IMR-90 (cell line): Measurements from ENCODE around the gene DYNLT5. TPM values are rescaled to one million over a fixed set of nuclear protein-coding genes. Genes with fewer than 3 reads are reported as not detected.

Experiments used
- ATAC-seq: fragments of 200-7000 bp; cut with Tn5 transposase; 2 replicates; pipeline ENCODE4 v1.9.1; 2020; ENCODE audit warnings: low read depth, mild to moderate bottlenecking, moderate library complexity
- BruUV-seq: library from RNA; stranded (reverse); fragments of 400-500 nt; replicated peaks from 2 replicates; lab custom pipeline; 2021; lab: Mats Ljungman, UMichigan
- CTCF ChIA-PET: fragments of 300-600 bp; formaldehyde crosslinking; extraction: SDS; loops from one replicate; lab custom pipeline; 2021; ENCODE audit warnings: antibody characterized with exemption; lab: Yijun Ruan, JAX
- POLR2A ChIA-PET: fragments of 300-600 bp; sonication (Branson Sonifier 250); formaldehyde crosslinking; loops from one replicate; lab custom pipeline; 2022; ENCODE audit warnings: antibody characterized with exemption; ENCODE audit not compliant: unreplicated experiment; lab: Charles Lee
- DNase-seq: peaks from one replicate; pipeline ENCODE4 v3.0.0; 2013
- H2AFZ ChIP-seq: replicated peaks from 2 replicates; pipeline ENCODE3; 2013; ENCODE audit warnings: low read length, mild to moderate bottlenecking; ENCODE audit not compliant: poor library complexity
- H2AK5ac ChIP-seq: 2 replicates; pipeline ENCODE4 v1.6.1; 2013; ENCODE audit warnings: low read depth, low read length, inconsistent platforms
- H2AK9ac ChIP-seq: replicated peaks from 2 replicates; pipeline ENCODE3; 2013; ENCODE audit warnings: mild to moderate bottlenecking, low read depth, low read length, moderate library complexity; ENCODE audit not compliant: poor library complexity
- H2BK120ac ChIP-seq: 2 replicates; pipeline ENCODE4 v1.6.1; 2013; ENCODE audit warnings: low read depth, low read length, inconsistent platforms
- H2BK15ac ChIP-seq: 3 replicates; pipeline ENCODE4 v1.6.1; 2013; ENCODE audit warnings: low read depth, low read length, inconsistent platforms
- H2BK20ac ChIP-seq: 2 replicates; pipeline ENCODE4 v1.6.1; 2013; ENCODE audit warnings: low read depth, mild to moderate bottlenecking, inconsistent platforms, low read length, moderate library complexity
- H2BK5ac ChIP-seq: 2 replicates; pipeline ENCODE4 v1.6.1; 2013; ENCODE audit warnings: mild to moderate bottlenecking, low read depth, low read length, inconsistent platforms; ENCODE audit not compliant: poor library complexity, severe bottlenecking
- H3K14ac ChIP-seq: replicated peaks from 2 replicates; pipeline ENCODE4 v1.6.1; 2013; ENCODE audit warnings: low read depth, low read length, inconsistent platforms
- H3K18ac ChIP-seq: 2 replicates; pipeline ENCODE4 v1.6.1; 2013; ENCODE audit warnings: low read depth, low read length, control low read depth
- H3K23ac ChIP-seq: 2 replicates; pipeline ENCODE4 v1.6.1; 2013; ENCODE audit warnings: low read depth, low read length, inconsistent platforms
- H3K27ac ChIP-seq: 2 replicates; pipeline ENCODE4 v1.5.1; 2013; ENCODE audit warnings: mild to moderate bottlenecking, control low read depth, low read length; ENCODE audit not compliant: insufficient read depth
- H3K27me3 ChIP-seq: 2 replicates; pipeline ENCODE4 v1.6.1; 2013; ENCODE audit warnings: low read length; ENCODE audit not compliant: control insufficient read depth, insufficient read depth
- H3K36me3 ChIP-seq: 2 replicates; pipeline ENCODE4 v1.6.1; 2013; ENCODE audit warnings: low read length, mixed read lengths; ENCODE audit not compliant: control insufficient read depth, insufficient read depth
- H3K4ac ChIP-seq: 2 replicates; pipeline ENCODE4 v1.6.1; 2013; ENCODE audit warnings: low read depth, low read length, inconsistent platforms
- H3K4me1 ChIP-seq: 2 replicates; pipeline ENCODE4 v1.6.1; 2013; ENCODE audit warnings: low read length, mixed read lengths; ENCODE audit not compliant: control insufficient read depth, insufficient read depth
- H3K4me2 ChIP-seq: 2 replicates; pipeline ENCODE4 v1.6.1; 2013; ENCODE audit warnings: low read depth, mild to moderate bottlenecking, control low read depth, low read length, moderate library complexity
- H3K4me3 ChIP-seq: 2 replicates; pipeline ENCODE4 v1.5.1; 2013; ENCODE audit warnings: low read depth, mild to moderate bottlenecking, control low read depth, low read length, moderate library complexity; ENCODE audit not compliant: insufficient read depth
- H3K56ac ChIP-seq: 2 replicates; pipeline ENCODE4 v1.6.1; 2013; ENCODE audit warnings: low read length, inconsistent platforms; ENCODE audit not compliant: insufficient read depth; ENCODE audit errors: extremely low read depth
- H3K79me1 ChIP-seq, 2 experiments: 2 replicates each; pipeline ENCODE4 v1.6.1; 2013; ENCODE audit warnings: low read length in 2 of 2, inconsistent platforms in 1 of 2, low read depth in 1 of 2
- H3K9ac ChIP-seq: 2 replicates; pipeline ENCODE4 v1.6.1; 2013; ENCODE audit warnings: low read depth, low read length, control low read depth
- H3K9me1 ChIP-seq: 2 replicates; pipeline ENCODE4 v1.6.1; 2013; ENCODE audit warnings: low read length, inconsistent platforms; ENCODE audit not compliant: insufficient read depth
- H3K9me3 ChIP-seq: 2 replicates; pipeline ENCODE4 v1.6.1; 2013; ENCODE audit warnings: low read length; ENCODE audit not compliant: control insufficient read depth, insufficient read depth
- H4K20me1 ChIP-seq: 2 replicates; pipeline ENCODE4 v1.6.1; 2013; ENCODE audit warnings: low read length, inconsistent platforms; ENCODE audit not compliant: insufficient read depth
- H4K5ac ChIP-seq: 2 replicates; pipeline ENCODE4 v1.6.1; 2013; ENCODE audit warnings: mild to moderate bottlenecking, low read depth, low read length, control low read depth
- H4K8ac ChIP-seq, 2 experiments: 2 replicates each; pipeline ENCODE4 v1.6.1; 2013; ENCODE audit warnings: low read depth in 2 of 2, low read length in 2 of 2, control low read depth in 1 of 2, inconsistent platforms in 1 of 2
- H4K91ac ChIP-seq: 2 replicates; pipeline ENCODE4 v1.6.1; 2013; ENCODE audit warnings: low read depth, low read length, inconsistent platforms; ENCODE audit not compliant: insufficient read depth
- BHLHE40 ChIP-seq: fragments of 150-350 bp; IDR thresholded peaks from 2 replicates; pipeline ENCODE4 v1.6.1; 2016; ENCODE audit warnings: mild to moderate bottlenecking, low read depth, low read length
- CEBPB ChIP-seq: IDR thresholded peaks from 2 replicates; pipeline ENCODE4 v1.6.1; 2012; ENCODE audit warnings: low read depth, low read length, improper control_type of control experiment
- CHD1 ChIP-seq: IDR thresholded peaks from 2 replicates; pipeline ENCODE4 v1.6.1; 2012; ENCODE audit warnings: low read depth, low read length, improper control_type of control experiment
- CTCF ChIP-seq: conservative IDR thresholded peaks from 2 replicates; pipeline ENCODE4 v1.5.1; 2012; ENCODE audit warnings: mild to moderate bottlenecking, low read depth, low read length, improper control_type of control experiment
- ELK1 ChIP-seq: fragments of 150-350 bp; IDR thresholded peaks from 2 replicates; pipeline ENCODE4 v1.6.1; 2016; ENCODE audit warnings: low read depth, mild to moderate bottlenecking, low read length, moderate library complexity, borderline replicate concordance
- FOS ChIP-seq: fragments of 150-350 bp; IDR thresholded peaks from 2 replicates; pipeline ENCODE4 v1.6.1; 2016; ENCODE audit warnings: low read depth, low read length
- MAFK ChIP-seq: IDR thresholded peaks from 2 replicates; pipeline ENCODE4 v1.6.1; 2012; ENCODE audit warnings: low read depth, low read length, improper control_type of control experiment
- MXI1 ChIP-seq: IDR thresholded peaks from 2 replicates; pipeline ENCODE4 v1.6.1; 2012; ENCODE audit warnings: low read depth, mild to moderate bottlenecking, low read length, moderate library complexity, borderline replicate concordance
- NFE2L2 ChIP-seq: fragments of 150-350 bp; IDR thresholded peaks from 2 replicates; pipeline ENCODE4 v1.6.1; 2016; ENCODE audit warnings: low read depth, mild to moderate bottlenecking, low read length
- POLR2A ChIP-seq: IDR thresholded peaks from 2 replicates; pipeline ENCODE4 v1.6.1; 2012; ENCODE audit warnings: mild to moderate bottlenecking, low read depth, low read length
- RAD21 ChIP-seq: IDR thresholded peaks from 2 replicates; pipeline ENCODE4 v1.6.1; 2012; ENCODE audit warnings: low read length, improper control_type of control experiment
- RCOR1 ChIP-seq: IDR thresholded peaks from 2 replicates; pipeline ENCODE4 v1.6.1; 2012; ENCODE audit warnings: mild to moderate bottlenecking, low read length, improper control_type of control experiment; ENCODE audit not compliant: insufficient replicate concordance
- RFX5 ChIP-seq: IDR thresholded peaks from 2 replicates; pipeline ENCODE4 v1.8.0; 2012; ENCODE audit warnings: low read depth, mild to moderate bottlenecking, low read length, moderate library complexity
- SMC3 ChIP-seq: fragments of 150-350 bp; IDR thresholded peaks from 2 replicates; pipeline ENCODE4 v1.6.1; 2016; ENCODE audit warnings: low read depth, mild to moderate bottlenecking, antibody characterized with exemption, low read length, moderate library complexity
- USF2 ChIP-seq: fragments of 150-350 bp; IDR thresholded peaks from 2 replicates; pipeline ENCODE4 v1.6.1; 2017; ENCODE audit warnings: mild to moderate bottlenecking, antibody characterized with exemption, low read length, low read depth
- WGBS, 2 experiments: methylation state at CpG; one replicate each; pipeline versions ENCODE4 v1.1.5 to v1.1.7; 2013; ENCODE audit warnings: missing lambda C conversion rate in 2 of 2; ENCODE audit not compliant: insufficient read length in 1 of 2; ENCODE audit errors: extremely low coverage in 2 of 2; 5-methylcytosine and 5-hydroxymethylcytosine counted together
- dilution Hi-C: fragments of 300-500 bp; cut with HindIII; formaldehyde crosslinking; loops from one replicate; pipeline ENCODE4 v1.14.3; 2018; ENCODE audit warnings: low sequenced_read_pairs; ENCODE audit not compliant: unreplicated experiment
- in situ Hi-C: fragments of 300-500 bp; cut with MboI; formaldehyde crosslinking; loops from 3 replicates; pipeline ENCODE4 v1.14.3; 2019; ENCODE audit warnings: low sequenced_read_pairs, inconsistent platforms, mixed read lengths
- intact Hi-C: fragments of 100-400 bp; cut with micrococcal nuclease; formaldehyde crosslinking; loops from 2 replicates; pipeline ENCODE4 v1.10.0; 2022
- polyA plus RNA-seq, 3 experiments: library from polyadenylated mRNA; depleted of rRNA; stranded (reverse); fragments of >200 nt; gene quantifications; 2 replicates each; pipeline ENCODE4 v1.2.3, GENCODE V29; 2012; ENCODE audit warnings: low replicate concordance in 1 of 3
- total RNA-seq: library from RNA; depleted of rRNA; stranded (reverse); fragments of >200 nt; gene quantifications from 2 replicates; pipeline ENCODE4 v1.2.3, GENCODE V29; 2012

The DYNLT5 gene
- total and polyA plus RNA-seq, 2 of the 4 experiments (the other 2 are of a cell fraction), result 0.12 to 0.18 TPM

GRCh38 chr1:66791621-66792610 is 39.7 kb downstream of the DYNLT5 start:
- Histone ChIP-seq H2AK9ac (no peak overlapping the region), H3K9me3 (no peaks in the 10 kb centered on the region), H2AK5ac (no peak overlapping the region), H2BK120ac (no peak overlapping the region), H3K56ac (no peak overlapping the region), H3K36me3 (no peaks in the 10 kb centered on the region), H3K4me3 (no peak overlapping the region), H3K18ac (no peak overlapping the region), H3K9me1 (no peaks in the 10 kb centered on the region), H4K91ac (no peak overlapping the region), H3K4ac (no peak overlapping the region), H3K27me3 (no peaks in the 10 kb centered on the region), H2BK20ac (no peak overlapping the region), H3K4me2 (no peak overlapping the region), H3K23ac (no peak overlapping the region), H4K20me1 (no peaks in the 10 kb centered on the region), H4K8ac (no peak overlapping the region), H3K27ac (no peak overlapping the region), H4K5ac (no peak overlapping the region), H2BK15ac (no peak overlapping the region), H3K79me1 (no peaks in the 10 kb centered on the region), H3K9ac (no peak overlapping the region), H2AFZ (no peak overlapping the region), H2BK5ac (no peak overlapping the region), H3K14ac (no peak overlapping the region), H3K4me1 (no peaks in the 10 kb centered on the region)
- no CpG with 5 or more reads among the region's 5 CpGs for WGBS, 2 experiments
- dilution Hi-C loops, result no loop called here
- TF ChIP-seq FOS (no peak), RFX5 (no peak), NFE2L2 (no peak), CHD1 (no peak), CEBPB (no peak), USF2 (no peak), BHLHE40 (no peak), MAFK (no peak), MXI1 (no peak), POLR2A (no peak), ELK1 (no peak), CTCF (no peak), SMC3 (no peak), RCOR1 (no peak), RAD21 (no peak)
- in situ Hi-C loops, result no loop called here
- POLR2A ChIA-PET, result no interaction called here
- DNase-seq (no peak), ATAC-seq (no peak)
- BruUV-seq, result no TSS peak
- CTCF ChIA-PET, result no interaction called here
- intact Hi-C loops, result loop anchor here (1.0 kb wide), 1 partner anchor 399 kb away; no protein-coding TSS in a partner anchor
